HepG2 (cell line): ENCODE data around the gene DGAT2. TPM values are rescaled to one million over a fixed set of nuclear protein-coding genes. Genes with fewer than 3 reads are reported as not detected.

ENCODE experiments used
- ARNT2 ChIP-seq: sonication (generic); formaldehyde crosslinking; IDR thresholded peaks from 2 replicates; pipeline ENCODE4 v1.8.0; 2022; ENCODE audit warnings: mild to moderate bottlenecking, low read depth, missing genetic modification reagents, moderate library complexity
- CC2D1A ChIP-seq: sonication (generic); formaldehyde crosslinking; IDR thresholded peaks from 2 replicates; pipeline ENCODE4 v1.8.1; 2023; ENCODE audit warnings: mild to moderate bottlenecking, missing genetic modification reagents
- DR1 ChIP-seq: sonication (generic); formaldehyde crosslinking; IDR thresholded peaks from 2 replicates; pipeline ENCODE4 v1.8.0; 2021; ENCODE audit warnings: mild to moderate bottlenecking, missing genetic modification reagents, inconsistent platforms
- FOXK1 ChIP-seq: sonication (generic); formaldehyde crosslinking; IDR thresholded peaks from 2 replicates; pipeline ENCODE4 v1.4.0; 2020; ENCODE audit warnings: low read depth, missing genetic modification reagents, borderline replicate concordance
- HMG20B ChIP-seq: conservative IDR thresholded peaks from 2 replicates; pipeline ENCODE4 v1.6.1; 2016; ENCODE audit warnings: missing genetic modification reagents, missing compliant biosample characterization
- MAFF ChIP-seq: IDR thresholded peaks from 2 replicates; pipeline ENCODE4 v1.6.1; 2011; ENCODE audit warnings: low read depth, low read length, improper control_type of control experiment
- MLLT10 ChIP-seq: sonication (generic); formaldehyde crosslinking; IDR thresholded peaks from 2 replicates; pipeline ENCODE4 v1.4.0; 2020; ENCODE audit warnings: missing genetic modification reagents
- NAIF1 ChIP-seq: sonication (generic); formaldehyde crosslinking; IDR thresholded peaks from 2 replicates; pipeline ENCODE4 v1.5.0; 2020; ENCODE audit warnings: mild to moderate bottlenecking, missing genetic modification reagents, borderline replicate concordance
- RBFOX2 ChIP-seq: fragments of 200-400 bp; formaldehyde crosslinking; IDR thresholded peaks from 2 replicates; pipeline ENCODE4 v1.6.1; 2017; ENCODE audit warnings: low read depth, mild to moderate bottlenecking, low read length
- RBM39 ChIP-seq: fragments of 200-400 bp; formaldehyde crosslinking; IDR thresholded peaks from one replicate; pipeline ENCODE4 v1.6.1; 2018; ENCODE audit warnings: antibody characterized with exemption, mild to moderate bottlenecking, low read depth, low read length; ENCODE audit not compliant: poor library complexity, severe bottlenecking
- SAFB2 ChIP-seq: sonication (generic); formaldehyde crosslinking; IDR thresholded peaks from 2 replicates; pipeline ENCODE4 v1.5.1; 2020; ENCODE audit warnings: missing genetic modification reagents, low read depth, mild to moderate bottlenecking, borderline replicate concordance
- SOX5 ChIP-seq: IDR thresholded peaks from 2 replicates; pipeline ENCODE4 v1.6.1; 2016; ENCODE audit warnings: borderline replicate concordance
- SRF ChIP-seq: IDR thresholded peaks from 2 replicates; pipeline ENCODE4 v1.6.1; 2011; ENCODE audit warnings: mild to moderate bottlenecking, low read depth, low read length, moderate library complexity
- TARDBP ChIP-seq: sonication (generic); formaldehyde crosslinking; IDR thresholded peaks from 2 replicates; pipeline ENCODE4 v1.8.0; 2022; ENCODE audit warnings: mild to moderate bottlenecking, missing genetic modification reagents
- TSC22D2 ChIP-seq: sonication (generic); formaldehyde crosslinking; IDR thresholded peaks from 2 replicates; pipeline ENCODE4 v1.5.1; 2020; ENCODE audit warnings: missing genetic modification reagents, mild to moderate bottlenecking, borderline replicate concordance
- XRCC5 ChIP-seq: fragments of 200-400 bp; formaldehyde crosslinking; optimal IDR thresholded peaks from 2 replicates; pipeline ENCODE3; 2017; ENCODE audit warnings: mild to moderate bottlenecking, low read length
- ZBTB20 ChIP-seq: sonication (generic); formaldehyde crosslinking; IDR thresholded peaks from 2 replicates; pipeline ENCODE4 v1.8.1; 2023; ENCODE audit warnings: missing genetic modification reagents, low read depth, mild to moderate bottlenecking, borderline replicate concordance
- ZNF143 ChIP-seq: sonication (generic); formaldehyde crosslinking; IDR thresholded peaks from 2 replicates; pipeline ENCODE4 v1.4.0; 2020; ENCODE audit warnings: missing genetic modification reagents
- ZNF563 ChIP-seq: sonication (generic); formaldehyde crosslinking; IDR thresholded peaks from 2 replicates; pipeline ENCODE4 v1.8.0; 2022; ENCODE audit warnings: mild to moderate bottlenecking, moderate library complexity, missing genetic modification reagents
- ZNF589 ChIP-seq: sonication (generic); formaldehyde crosslinking; conservative IDR thresholded peaks from 2 replicates; pipeline ENCODE4 v1.8.0; 2022; ENCODE audit warnings: mild to moderate bottlenecking, moderate library complexity, missing genetic modification reagents
- ZNF615 ChIP-seq: sonication (generic); formaldehyde crosslinking; IDR thresholded peaks from 2 replicates; pipeline ENCODE4 v1.5.0; 2020; ENCODE audit warnings: mild to moderate bottlenecking, missing genetic modification reagents, borderline replicate concordance
- ZSCAN9 ChIP-seq: IDR thresholded peaks from 2 replicates; pipeline ENCODE4 v1.6.1; 2016; ENCODE audit warnings: borderline replicate concordance
- polyA plus RNA-seq, 8 experiments: library from polyadenylated mRNA; depleted of rRNA in 3 of 8; stranded (reverse) in 7 of 8; unstranded in 1 of 8; fragments of >200 nt; fragmentation: Illumina TruSeq in 4 of 8; extraction: Trizol in 4 of 8; gene quantifications; 2 replicates each; pipeline versions ENCODE4 v1.2.1 to v1.2.3, GENCODE V29; 2011 to 2016; ENCODE audit warnings: low read depth in 4 of 8, missing spikeins in 1 of 8, mixed read lengths in 1 of 8; ENCODE audit not compliant: insufficient read depth in 1 of 8
- total RNA-seq, 5 experiments: library from RNA; depleted of rRNA; stranded (reverse); fragments of >200 nt; fragmentation: Illumina TruSeq; extraction: Trizol; gene quantifications; 2 replicates each; pipeline ENCODE4 v1.2.3, GENCODE V29; 2016; ENCODE audit warnings: low read depth in 1 of 5
- TF ChIP-seq, protein P1 (sequence below): IDR thresholded peaks from 2 replicates; pipeline ENCODE4 v1.6.1; 2012; ENCODE audit warnings: low read length, improper control_type of control experiment
- TF ChIP-seq, protein P2 (sequence below): sonication (generic); formaldehyde crosslinking; IDR thresholded peaks from 2 replicates; pipeline ENCODE4 v1.8.1; 2023; ENCODE audit warnings: mild to moderate bottlenecking, missing genetic modification reagents
- TF ChIP-seq, protein P3 (sequence below): sonication (generic); formaldehyde crosslinking; IDR thresholded peaks from 2 replicates; pipeline ENCODE4 v1.8.1; 2022; ENCODE audit warnings: mild to moderate bottlenecking, missing genetic modification reagents

Gene DGAT2
- total and polyA plus RNA-seq, 2 of the 13 experiments (the other 11 are each of a cell fraction or from before 2014, with no cell fraction given) = 39.0 to 65.6 TPM

DNA sequence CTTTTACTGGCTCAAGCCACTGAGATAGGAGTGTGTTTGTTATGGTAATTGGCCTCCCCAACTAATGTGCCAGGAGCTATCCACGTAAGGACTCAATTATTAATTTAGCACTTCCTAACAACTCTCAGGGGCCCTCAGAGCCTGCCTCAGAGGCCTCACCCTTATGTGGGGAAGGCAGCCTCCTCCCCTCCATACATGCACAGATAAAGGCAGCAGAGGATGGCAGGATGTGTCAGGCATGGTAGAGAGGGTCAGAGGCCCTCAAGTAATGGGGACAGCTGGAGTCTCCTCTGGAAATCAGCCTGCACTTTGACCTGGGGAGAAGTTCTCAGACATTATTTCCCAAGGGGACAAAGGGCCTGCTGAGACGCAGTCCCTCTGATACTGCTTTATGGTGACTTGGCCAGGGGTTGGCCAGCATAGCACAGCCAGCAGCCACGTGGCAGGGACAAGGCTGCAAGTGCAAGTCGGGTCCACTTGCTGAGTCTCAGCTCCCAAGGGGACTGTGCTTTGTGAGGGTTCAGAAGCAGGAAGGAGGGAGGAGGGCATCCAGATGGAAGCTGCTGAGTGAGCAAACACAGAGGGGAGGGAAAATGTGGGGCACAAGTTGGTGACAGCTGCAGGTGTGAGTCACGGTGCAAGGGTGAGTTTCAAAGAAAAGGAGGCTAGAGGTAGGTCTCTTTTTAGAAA lies 33.9 kb upstream of the DGAT2 start (continued):
- TF ChIP-seq, protein P1, sequence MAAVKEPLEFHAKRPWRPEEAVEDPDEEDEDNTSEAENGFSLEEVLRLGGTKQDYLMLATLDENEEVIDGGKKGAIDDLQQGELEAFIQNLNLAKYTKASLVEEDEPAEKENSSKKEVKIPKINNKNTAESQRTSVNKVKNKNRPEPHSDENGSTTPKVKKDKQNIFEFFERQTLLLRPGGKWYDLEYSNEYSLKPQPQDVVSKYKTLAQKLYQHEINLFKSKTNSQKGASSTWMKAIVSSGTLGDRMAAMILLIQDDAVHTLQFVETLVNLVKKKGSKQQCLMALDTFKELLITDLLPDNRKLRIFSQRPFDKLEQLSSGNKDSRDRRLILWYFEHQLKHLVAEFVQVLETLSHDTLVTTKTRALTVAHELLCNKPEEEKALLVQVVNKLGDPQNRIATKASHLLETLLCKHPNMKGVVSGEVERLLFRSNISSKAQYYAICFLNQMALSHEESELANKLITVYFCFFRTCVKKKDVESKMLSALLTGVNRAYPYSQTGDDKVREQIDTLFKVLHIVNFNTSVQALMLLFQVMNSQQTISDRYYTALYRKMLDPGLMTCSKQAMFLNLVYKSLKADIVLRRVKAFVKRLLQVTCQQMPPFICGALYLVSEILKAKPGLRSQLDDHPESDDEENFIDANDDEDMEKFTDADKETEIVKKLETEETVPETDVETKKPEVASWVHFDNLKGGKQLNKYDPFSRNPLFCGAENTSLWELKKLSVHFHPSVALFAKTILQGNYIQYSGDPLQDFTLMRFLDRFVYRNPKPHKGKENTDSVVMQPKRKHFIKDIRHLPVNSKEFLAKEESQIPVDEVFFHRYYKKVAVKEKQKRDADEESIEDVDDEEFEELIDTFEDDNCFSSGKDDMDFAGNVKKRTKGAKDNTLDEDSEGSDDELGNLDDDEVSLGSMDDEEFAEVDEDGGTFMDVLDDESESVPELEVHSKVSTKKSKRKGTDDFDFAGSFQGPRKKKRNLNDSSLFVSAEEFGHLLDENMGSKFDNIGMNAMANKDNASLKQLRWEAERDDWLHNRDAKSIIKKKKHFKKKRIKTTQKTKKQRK = no peak
- TF ChIP-seq, protein P2, sequence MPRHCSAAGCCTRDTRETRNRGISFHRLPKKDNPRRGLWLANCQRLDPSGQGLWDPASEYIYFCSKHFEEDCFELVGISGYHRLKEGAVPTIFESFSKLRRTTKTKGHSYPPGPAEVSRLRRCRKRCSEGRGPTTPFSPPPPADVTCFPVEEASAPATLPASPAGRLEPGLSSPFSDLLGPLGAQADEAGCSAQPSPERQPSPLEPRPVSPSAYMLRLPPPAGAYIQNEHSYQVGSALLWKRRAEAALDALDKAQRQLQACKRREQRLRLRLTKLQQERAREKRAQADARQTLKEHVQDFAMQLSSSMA (CRISPR knock-in tag) = no peak
- TF ChIP-seq, protein P3, sequence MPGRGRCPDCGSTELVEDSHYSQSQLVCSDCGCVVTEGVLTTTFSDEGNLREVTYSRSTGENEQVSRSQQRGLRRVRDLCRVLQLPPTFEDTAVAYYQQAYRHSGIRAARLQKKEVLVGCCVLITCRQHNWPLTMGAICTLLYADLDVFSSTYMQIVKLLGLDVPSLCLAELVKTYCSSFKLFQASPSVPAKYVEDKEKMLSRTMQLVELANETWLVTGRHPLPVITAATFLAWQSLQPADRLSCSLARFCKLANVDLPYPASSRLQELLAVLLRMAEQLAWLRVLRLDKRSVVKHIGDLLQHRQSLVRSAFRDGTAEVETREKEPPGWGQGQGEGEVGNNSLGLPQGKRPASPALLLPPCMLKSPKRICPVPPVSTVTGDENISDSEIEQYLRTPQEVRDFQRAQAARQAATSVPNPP (CRISPR knock-in tag) = no peak
- peak; percentile 86 for TF ChIP-seq MAFF
- no peak for TF ChIP-seq XRCC5
- TF ChIP-seq ZNF615 = no peak
- TF ChIP-seq NAIF1 (CRISPR knock-in tag) = no peak
- no peak for TF ChIP-seq ZNF589 (CRISPR knock-in tag)
- TF ChIP-seq RBFOX2 = no peak
- no peak for TF ChIP-seq ZNF563 (CRISPR knock-in tag)
- no peak for TF ChIP-seq MLLT10 (CRISPR knock-in tag)
- TF ChIP-seq SOX5 (CRISPR knock-in tag) = no peak; the same call in 1 of the 2 replicates
- TF ChIP-seq DR1 = no peak
- TF ChIP-seq SAFB2 (CRISPR knock-in tag) = no peak
- TF ChIP-seq ZNF143 (CRISPR knock-in tag) = no peak
- TF ChIP-seq FOXK1 = no peak
- no peak for TF ChIP-seq SRF
- TF ChIP-seq CC2D1A (CRISPR knock-in tag) = no peak
- no peak for TF ChIP-seq TSC22D2 (CRISPR knock-in tag)
- TF ChIP-seq HMG20B (CRISPR knock-in tag) = no peak
- no peak for TF ChIP-seq RBM39
- no peak for TF ChIP-seq ARNT2
- no peak for TF ChIP-seq TARDBP (CRISPR knock-in tag)
- peak; percentile 68; the same call in 1 of the 2 replicates for TF ChIP-seq ZBTB20 (CRISPR knock-in tag)
- no peak for TF ChIP-seq ZSCAN9 (CRISPR knock-in tag)
